HepG2 (cell line): Measurements from ENCODE around the gene C11orf91. TPM values are rescaled to one million over a fixed set of nuclear protein-coding genes. Genes with fewer than 3 reads are reported as not detected.
A peak's percentile ranks its signal among the peaks of the same experiment; 100 is the strongest.

Experiments used
- ATM ChIP-seq: fragments of 450-650 bp; IDR thresholded peaks from 2 replicates; pipeline ENCODE4 v1.7.1; 2017; ENCODE audit warnings: mild to moderate bottlenecking, borderline replicate concordance
- CAMTA2 ChIP-seq: sonication (generic); formaldehyde crosslinking; IDR thresholded peaks from 2 replicates; pipeline ENCODE4 v1.4.0; 2020; ENCODE audit warnings: mild to moderate bottlenecking, missing genetic modification reagents, borderline replicate concordance
- HDAC6 ChIP-seq: fragments of 200-600 bp; sonication (generic); IDR thresholded peaks from 2 replicates; pipeline ENCODE4 v1.7.0; 2017; ENCODE audit warnings: mild to moderate bottlenecking, antibody characterized with exemption, low read length, low read depth
- HNRNPL ChIP-seq: fragments of 200-400 bp; formaldehyde crosslinking; IDR thresholded peaks from 2 replicates; pipeline ENCODE4 v1.6.1; 2017; ENCODE audit warnings: mild to moderate bottlenecking, low read depth, low read length
- IRF2 ChIP-seq: IDR thresholded peaks from 2 replicates; pipeline ENCODE4 v1.6.1; 2018; ENCODE audit warnings: missing genetic modification reagents, missing compliant biosample characterization
- ISX ChIP-seq: sonication (generic); formaldehyde crosslinking; conservative IDR thresholded peaks from 2 replicates; pipeline ENCODE4 v1.5.0; 2020; ENCODE audit warnings: missing genetic modification reagents
- KLF12 ChIP-seq: sonication (generic); formaldehyde crosslinking; IDR thresholded peaks from 2 replicates; pipeline ENCODE4 v1.4.0; 2020; ENCODE audit warnings: missing genetic modification reagents, borderline replicate concordance
- MBD4 ChIP-seq: IDR thresholded peaks from 2 replicates; pipeline ENCODE4 v1.6.1; 2012; ENCODE audit warnings: low read length, inconsistent platforms, borderline replicate concordance
- MXD4 ChIP-seq: IDR thresholded peaks from 2 replicates; pipeline ENCODE4 v1.6.1; 2016; ENCODE audit warnings: mild to moderate bottlenecking, missing biosample characterization, missing genetic modification reagents
- NCOA5 ChIP-seq: sonication (generic); formaldehyde crosslinking; IDR thresholded peaks from 2 replicates; pipeline ENCODE4 v1.4.0; 2020; ENCODE audit warnings: missing genetic modification reagents
- RXRA ChIP-seq: sonication (generic); formaldehyde crosslinking; IDR thresholded peaks from 2 replicates; pipeline ENCODE4 v1.5.1; 2020; ENCODE audit warnings: missing genetic modification reagents
- SPEN ChIP-seq: sonication (generic); formaldehyde crosslinking; IDR thresholded peaks from 2 replicates; pipeline ENCODE4 v1.5.1; 2020; ENCODE audit warnings: low read depth, mild to moderate bottlenecking, missing genetic modification reagents
- ZKSCAN5 ChIP-seq: sonication (generic); formaldehyde crosslinking; IDR thresholded peaks from 2 replicates; pipeline ENCODE4 v1.5.1; 2020; ENCODE audit warnings: mild to moderate bottlenecking, missing genetic modification reagents
- ZNF670 ChIP-seq: sonication (generic); formaldehyde crosslinking; IDR thresholded peaks from 2 replicates; pipeline ENCODE4 v1.8.0; 2022; ENCODE audit warnings: mild to moderate bottlenecking, missing genetic modification reagents, borderline replicate concordance
- ZSCAN22 ChIP-seq: sonication (generic); formaldehyde crosslinking; IDR thresholded peaks from 2 replicates; pipeline ENCODE4 v1.4.0; 2020; ENCODE audit warnings: mild to moderate bottlenecking, missing genetic modification reagents
- polyA plus RNA-seq, 8 experiments: library from polyadenylated mRNA; depleted of rRNA in 3 of 8; stranded (reverse) in 7 of 8; unstranded in 1 of 8; fragments of >200 nt; fragmentation: Illumina TruSeq in 4 of 8; extraction: Trizol in 4 of 8; gene quantifications; 2 replicates each; pipeline versions ENCODE4 v1.2.1 to v1.2.3, GENCODE V29; 2011 to 2016; ENCODE audit warnings: low read depth in 4 of 8, missing spikeins in 1 of 8, mixed read lengths in 1 of 8; ENCODE audit not compliant: insufficient read depth in 1 of 8
- total RNA-seq, 5 experiments: library from RNA; depleted of rRNA; stranded (reverse); fragments of >200 nt; fragmentation: Illumina TruSeq; extraction: Trizol; gene quantifications; 2 replicates each; pipeline ENCODE4 v1.2.3, GENCODE V29; 2016; ENCODE audit warnings: low read depth in 1 of 5
- TF ChIP-seq, protein P1 (sequence below): IDR thresholded peaks from 2 replicates; pipeline ENCODE4 v1.6.1; 2016; ENCODE audit warnings: low read depth, borderline replicate concordance
- TF ChIP-seq, protein P2 (sequence below): sonication (generic); formaldehyde crosslinking; IDR thresholded peaks from 2 replicates; pipeline ENCODE4 v1.5.1; 2020; ENCODE audit warnings: missing genetic modification reagents, mild to moderate bottlenecking, borderline replicate concordance
- TF ChIP-seq, protein P3 (sequence below): sonication (generic); formaldehyde crosslinking; IDR thresholded peaks from 2 replicates; pipeline ENCODE4 v1.5.0; 2020; ENCODE audit warnings: mild to moderate bottlenecking, low read depth, missing genetic modification reagents, borderline replicate concordance
- TF ChIP-seq, protein P4 (sequence below): fragments of 450-650 bp; IDR thresholded peaks from 2 replicates; pipeline ENCODE4 v1.6.1; 2016
- TF ChIP-seq, protein P5 (sequence below): sonication (generic); IDR thresholded peaks from 2 replicates; pipeline ENCODE4 v1.6.1; 2016; ENCODE audit warnings: low read depth, borderline replicate concordance
- TF ChIP-seq, protein P6 (sequence below): sonication (generic); formaldehyde crosslinking; IDR thresholded peaks from 2 replicates; pipeline ENCODE4 v1.5.1; 2020; ENCODE audit warnings: mild to moderate bottlenecking, missing genetic modification reagents, borderline replicate concordance
- TF ChIP-seq, protein P7 (sequence below): sonication (generic); formaldehyde crosslinking; IDR thresholded peaks from 2 replicates; pipeline ENCODE4 v1.8.1; 2022; ENCODE audit warnings: mild to moderate bottlenecking, missing genetic modification reagents

Gene C11orf91
- total and polyA plus RNA-seq, 2 of the 13 experiments (the other 11 are each of a cell fraction or from before 2014, with no cell fraction given): 0.35 TPM; not detected in 1

DNA sequence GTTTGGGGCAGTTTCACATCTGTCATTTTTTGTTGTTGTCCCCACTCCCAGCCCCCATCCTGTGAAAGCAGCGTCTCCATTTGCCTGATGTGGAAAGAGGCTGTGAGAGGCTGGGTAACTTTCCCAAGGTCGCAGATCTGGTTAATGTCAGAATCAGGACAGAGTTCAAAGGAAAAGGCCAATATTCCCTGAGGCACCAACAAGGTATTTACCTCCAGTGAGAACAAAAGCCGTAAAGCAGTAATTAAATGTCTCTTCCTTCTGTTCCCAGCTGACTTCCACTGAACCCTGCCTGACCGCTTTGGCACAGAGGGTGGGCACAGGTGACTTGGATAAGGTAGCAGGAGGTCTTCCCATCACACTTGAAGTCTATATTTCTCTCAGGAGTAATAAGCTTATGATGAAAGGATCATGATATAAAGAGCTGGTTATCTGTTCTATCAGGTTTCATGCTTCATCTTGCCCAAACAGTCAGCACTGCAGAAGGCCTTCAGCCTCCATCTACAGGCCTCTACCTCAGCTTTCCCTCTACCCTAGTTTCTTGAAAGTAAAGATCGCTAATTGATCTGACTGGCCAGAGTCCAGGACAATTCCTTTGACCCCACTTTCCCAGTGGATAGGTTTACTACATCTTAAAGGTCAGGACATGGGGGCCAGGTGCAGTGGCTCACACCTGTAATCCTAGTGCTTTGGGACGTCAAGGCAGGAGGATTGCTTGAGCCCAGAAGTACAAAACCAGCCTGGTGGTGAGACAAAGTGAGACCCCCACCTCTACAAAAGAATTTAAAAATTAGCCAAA is 9.4 kb downstream of the C11orf91 start (continued):
- TF ChIP-seq, protein P1, sequence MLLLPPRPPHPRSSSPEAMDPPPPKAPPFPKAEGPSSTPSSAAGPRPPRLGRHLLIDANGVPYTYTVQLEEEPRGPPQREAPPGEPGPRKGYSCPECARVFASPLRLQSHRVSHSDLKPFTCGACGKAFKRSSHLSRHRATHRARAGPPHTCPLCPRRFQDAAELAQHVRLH: peak; percentile 35; the same call in 1 of the 2 replicates
- TF ChIP-seq SPEN (no peak), NCOA5 (CRISPR knock-in tag) (no peak), MBD4 (no peak), RXRA (peak; percentile 39; the same call in 1 of the 2 replicates), IRF2 (CRISPR knock-in tag) (no peak; the same call in 1 of the 2 replicates), CAMTA2 (CRISPR knock-in tag) (no peak), ATM (no peak), ZNF670 (0 out of 2 replicates have a peak, but pooled peaks have one; percentile 50), ZKSCAN5 (CRISPR knock-in tag) (no peak), HDAC6 (no peak), ISX (CRISPR knock-in tag) (no peak), HNRNPL (no peak), KLF12 (CRISPR knock-in tag) (no peak), ZSCAN22 (CRISPR knock-in tag) (no peak), MXD4 (no peak)
- TF ChIP-seq, protein P2, sequence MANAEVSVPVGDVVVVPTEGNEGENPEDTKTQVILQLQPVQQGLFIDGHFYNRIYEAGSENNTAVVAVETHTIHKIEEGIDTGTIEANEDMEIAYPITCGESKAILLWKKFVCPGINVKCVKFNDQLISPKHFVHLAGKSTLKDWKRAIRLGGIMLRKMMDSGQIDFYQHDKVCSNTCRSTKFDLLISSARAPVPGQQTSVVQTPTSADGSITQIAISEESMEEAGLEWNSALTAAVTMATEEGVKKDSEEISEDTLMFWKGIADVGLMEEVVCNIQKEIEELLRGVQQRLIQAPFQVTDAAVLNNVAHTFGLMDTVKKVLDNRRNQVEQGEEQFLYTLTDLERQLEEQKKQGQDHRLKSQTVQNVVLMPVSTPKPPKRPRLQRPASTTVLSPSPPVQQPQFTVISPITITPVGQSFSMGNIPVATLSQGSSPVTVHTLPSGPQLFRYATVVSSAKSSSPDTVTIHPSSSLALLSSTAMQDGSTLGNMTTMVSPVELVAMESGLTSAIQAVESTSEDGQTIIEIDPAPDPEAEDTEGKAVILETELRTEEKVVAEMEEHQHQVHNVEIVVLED (CRISPR knock-in tag): no peak
- TF ChIP-seq, protein P3, sequence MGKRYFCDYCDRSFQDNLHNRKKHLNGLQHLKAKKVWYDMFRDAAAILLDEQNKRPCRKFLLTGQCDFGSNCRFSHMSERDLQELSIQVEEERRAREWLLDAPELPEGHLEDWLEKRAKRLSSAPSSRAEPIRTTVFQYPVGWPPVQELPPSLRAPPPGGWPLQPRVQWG: no peak
- TF ChIP-seq, protein P4, sequence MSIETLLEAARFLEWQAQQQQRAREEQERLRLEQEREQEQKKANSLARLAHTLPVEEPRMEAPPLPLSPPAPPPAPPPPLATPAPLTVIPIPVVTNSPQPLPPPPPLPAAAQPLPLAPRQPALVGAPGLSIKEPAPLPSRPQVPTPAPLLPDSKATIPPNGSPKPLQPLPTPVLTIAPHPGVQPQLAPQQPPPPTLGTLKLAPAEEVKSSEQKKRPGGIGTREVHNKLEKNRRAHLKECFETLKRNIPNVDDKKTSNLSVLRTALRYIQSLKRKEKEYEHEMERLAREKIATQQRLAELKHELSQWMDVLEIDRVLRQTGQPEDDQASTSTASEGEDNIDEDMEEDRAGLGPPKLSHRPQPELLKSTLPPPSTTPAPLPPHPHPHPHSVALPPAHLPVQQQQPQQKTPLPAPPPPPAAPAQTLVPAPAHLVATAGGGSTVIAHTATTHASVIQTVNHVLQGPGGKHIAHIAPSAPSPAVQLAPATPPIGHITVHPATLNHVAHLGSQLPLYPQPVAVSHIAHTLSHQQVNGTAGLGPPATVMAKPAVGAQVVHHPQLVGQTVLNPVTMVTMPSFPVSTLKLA: no peak
- TF ChIP-seq, protein P5, sequence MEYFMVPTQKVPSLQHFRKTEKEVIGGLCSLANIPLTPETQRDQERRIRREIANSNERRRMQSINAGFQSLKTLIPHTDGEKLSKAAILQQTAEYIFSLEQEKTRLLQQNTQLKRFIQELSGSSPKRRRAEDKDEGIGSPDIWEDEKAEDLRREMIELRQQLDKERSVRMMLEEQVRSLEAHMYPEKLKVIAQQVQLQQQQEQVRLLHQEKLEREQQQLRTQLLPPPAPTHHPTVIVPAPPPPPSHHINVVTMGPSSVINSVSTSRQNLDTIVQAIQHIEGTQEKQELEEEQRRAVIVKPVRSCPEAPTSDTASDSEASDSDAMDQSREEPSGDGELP: peak; percentile 45; the same call in 1 of the 2 replicates
- TF ChIP-seq, protein P6, sequence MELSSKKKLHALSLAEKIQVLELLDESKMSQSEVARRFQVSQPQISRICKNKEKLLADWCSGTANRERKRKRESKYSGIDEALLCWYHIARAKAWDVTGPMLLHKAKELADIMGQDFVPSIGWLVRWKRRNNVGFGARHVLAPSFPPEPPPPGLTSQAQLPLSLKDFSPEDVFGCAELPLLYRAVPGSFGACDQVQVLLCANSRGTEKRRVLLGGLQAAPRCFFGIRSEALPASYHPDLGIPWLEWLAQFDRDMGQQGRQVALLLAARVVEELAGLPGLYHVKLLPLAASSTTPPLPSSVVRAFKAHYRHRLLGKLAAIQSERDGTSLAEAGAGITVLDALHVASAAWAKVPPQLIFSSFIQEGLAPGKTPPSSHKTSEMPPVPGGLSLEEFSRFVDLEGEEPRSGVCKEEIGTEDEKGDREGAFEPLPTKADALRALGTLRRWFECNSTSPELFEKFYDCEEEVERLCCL (CRISPR knock-in tag): no peak
- TF ChIP-seq, protein P7, sequence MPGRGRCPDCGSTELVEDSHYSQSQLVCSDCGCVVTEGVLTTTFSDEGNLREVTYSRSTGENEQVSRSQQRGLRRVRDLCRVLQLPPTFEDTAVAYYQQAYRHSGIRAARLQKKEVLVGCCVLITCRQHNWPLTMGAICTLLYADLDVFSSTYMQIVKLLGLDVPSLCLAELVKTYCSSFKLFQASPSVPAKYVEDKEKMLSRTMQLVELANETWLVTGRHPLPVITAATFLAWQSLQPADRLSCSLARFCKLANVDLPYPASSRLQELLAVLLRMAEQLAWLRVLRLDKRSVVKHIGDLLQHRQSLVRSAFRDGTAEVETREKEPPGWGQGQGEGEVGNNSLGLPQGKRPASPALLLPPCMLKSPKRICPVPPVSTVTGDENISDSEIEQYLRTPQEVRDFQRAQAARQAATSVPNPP: no peak
